ENCODE results near the gene CHMP5.

DNA sequence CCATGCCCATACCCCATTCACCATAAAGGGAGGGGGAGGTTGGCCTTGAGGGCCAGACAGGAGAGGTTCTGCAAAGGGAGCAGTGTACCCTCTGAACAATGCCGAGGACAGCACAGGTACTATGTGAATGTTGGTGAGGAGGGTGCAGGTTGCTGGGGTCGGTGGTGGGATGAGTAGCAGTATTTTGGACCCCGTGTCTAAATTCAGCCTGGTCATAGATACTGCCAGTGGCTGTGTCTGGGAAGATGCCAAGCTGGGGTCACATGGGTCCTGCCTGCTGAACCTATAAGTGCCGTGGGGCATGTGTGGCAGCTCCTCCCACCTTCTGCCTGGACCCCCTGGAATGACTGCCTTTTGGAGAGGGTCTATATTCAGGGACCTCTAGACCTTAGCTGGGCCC lies 36.2 kb upstream of the CHMP5 start:
- TF ChIP-seq POLR2AphosphoS5 (IDR thresholded peaks at IDR 0.05; ENCODE audit: low read depth, low read length) (no peak), EZH2 (IDR thresholded peaks at IDR 0.05) (no peak), JUND (IDR thresholded peaks at IDR 0.05) (no peak), EGR1 (IDR thresholded peaks at IDR 0.05; ENCODE audit: low read depth) (no peak)
- TF ChIP-seq, protein P1, sequence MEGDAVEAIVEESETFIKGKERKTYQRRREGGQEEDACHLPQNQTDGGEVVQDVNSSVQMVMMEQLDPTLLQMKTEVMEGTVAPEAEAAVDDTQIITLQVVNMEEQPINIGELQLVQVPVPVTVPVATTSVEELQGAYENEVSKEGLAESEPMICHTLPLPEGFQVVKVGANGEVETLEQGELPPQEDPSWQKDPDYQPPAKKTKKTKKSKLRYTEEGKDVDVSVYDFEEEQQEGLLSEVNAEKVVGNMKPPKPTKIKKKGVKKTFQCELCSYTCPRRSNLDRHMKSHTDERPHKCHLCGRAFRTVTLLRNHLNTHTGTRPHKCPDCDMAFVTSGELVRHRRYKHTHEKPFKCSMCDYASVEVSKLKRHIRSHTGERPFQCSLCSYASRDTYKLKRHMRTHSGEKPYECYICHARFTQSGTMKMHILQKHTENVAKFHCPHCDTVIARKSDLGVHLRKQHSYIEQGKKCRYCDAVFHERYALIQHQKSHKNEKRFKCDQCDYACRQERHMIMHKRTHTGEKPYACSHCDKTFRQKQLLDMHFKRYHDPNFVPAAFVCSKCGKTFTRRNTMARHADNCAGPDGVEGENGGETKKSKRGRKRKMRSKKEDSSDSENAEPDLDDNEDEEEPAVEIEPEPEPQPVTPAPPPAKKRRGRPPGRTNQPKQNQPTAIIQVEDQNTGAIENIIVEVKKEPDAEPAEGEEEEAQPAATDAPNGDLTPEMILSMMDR (IDR thresholded peaks at IDR 0.05 in 2 of 3, conservative IDR thresholded peaks at IDR 0.05 in 1 of 3; ENCODE audit: borderline replicate concordance in 1 of 3, insufficient read depth in 1 of 3, low read depth in 2 of 3, low read length in 2 of 3) = no peak

Measured in HCT116 (cell line).